GM19468 (cell line): ENCODE results near the gene SCN1B.

Experiments used
- ATAC-seq: cut with Tn5 transposase; IDR thresholded peaks from one replicate; pipeline ENCODE4 v1.9.1; 2021; ENCODE audit warnings: mild to moderate bottlenecking, moderate library complexity, moderate number of reproducible peaks; ENCODE audit not compliant: unreplicated experiment; ENCODE audit errors: extremely low read depth

The SCN1B gene

DNA sequence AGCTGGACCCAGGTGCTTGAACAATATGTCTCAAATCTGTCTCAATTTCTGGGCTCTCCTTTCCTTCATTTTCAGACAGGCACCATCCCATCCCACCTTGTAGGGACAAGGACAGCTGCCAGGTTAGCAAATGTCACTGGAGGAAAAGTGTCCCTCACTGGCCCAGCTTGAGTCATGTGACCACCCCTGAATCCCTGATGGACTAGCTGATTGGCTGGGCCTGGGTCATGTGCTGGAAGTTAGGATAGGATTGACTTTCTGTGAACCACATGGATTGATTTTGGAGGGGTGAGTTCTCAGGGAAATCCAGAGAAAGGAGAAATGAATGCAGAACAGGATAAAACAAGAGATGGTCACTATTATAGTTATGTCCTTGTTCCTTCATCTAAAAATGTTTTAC, 57.1 kb downstream of the SCN1B start:
- ATAC-seq = no peak

DNA sequence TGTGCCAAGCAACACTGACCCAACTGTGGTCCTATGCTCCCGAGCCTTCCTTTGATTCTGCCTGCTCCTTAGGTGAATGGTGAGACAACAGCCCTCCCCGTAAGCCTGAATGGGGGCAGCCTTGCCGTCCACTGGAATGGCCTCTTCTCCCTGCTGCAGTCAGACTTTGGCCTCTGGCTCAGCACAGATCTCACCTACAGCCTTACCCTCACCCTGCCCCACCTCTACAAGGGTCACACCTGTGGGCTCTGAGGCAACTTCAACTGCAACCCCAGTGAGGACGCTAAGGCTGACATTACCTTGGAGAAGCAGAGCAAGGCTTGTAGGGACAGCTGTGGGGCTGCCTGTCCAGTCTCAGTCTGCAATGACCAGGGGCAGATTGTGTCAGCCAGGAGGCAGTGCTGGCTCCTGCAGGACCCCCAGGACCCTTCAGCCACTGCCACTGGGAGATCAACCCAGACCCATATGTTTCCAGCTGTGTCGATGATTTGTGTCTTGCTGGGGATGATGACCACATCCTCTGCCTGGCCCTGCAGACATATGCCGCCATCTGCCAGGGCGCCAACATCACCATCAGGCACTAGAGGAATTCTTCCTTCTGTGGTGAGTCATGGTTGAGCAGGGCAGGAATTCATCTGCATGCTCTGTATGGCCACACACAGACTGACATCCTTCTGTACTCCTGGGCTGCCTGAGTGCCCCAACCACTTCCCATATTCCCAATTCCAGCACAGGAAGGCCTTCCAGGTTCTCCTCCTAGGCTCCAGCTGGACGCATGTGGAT, 58.1 kb downstream of the SCN1B start:
- no peak for ATAC-seq

DNA sequence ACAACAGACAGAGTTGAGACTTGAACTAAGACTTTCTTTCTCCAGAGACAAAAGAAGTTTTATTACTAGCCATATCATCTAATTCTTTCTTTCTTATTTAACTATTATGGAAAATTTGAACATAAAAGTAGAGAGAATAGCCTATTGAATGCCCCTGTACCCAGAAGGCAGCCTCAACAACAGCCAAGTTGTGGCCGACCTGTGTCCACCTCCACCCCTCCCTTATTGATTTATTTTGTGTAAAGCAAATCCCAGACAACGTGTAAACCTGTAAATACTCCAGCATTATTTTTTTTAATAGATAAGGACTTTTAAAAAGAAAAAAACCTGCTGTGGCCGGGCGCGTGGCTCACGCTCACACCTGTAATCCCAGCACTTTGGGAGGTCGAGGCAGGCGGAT, 59.3 kb downstream of the SCN1B start:
- ATAC-seq = no peak
